Measurements from ENCODE around the gene SNCA. TPM values are rescaled to one million over a fixed set of nuclear protein-coding genes. Genes with fewer than 3 reads are reported as not detected.

The SNCA gene
- total RNA-seq, 1 donor from 2014 or later, result 5.6 TPM

DNA sequence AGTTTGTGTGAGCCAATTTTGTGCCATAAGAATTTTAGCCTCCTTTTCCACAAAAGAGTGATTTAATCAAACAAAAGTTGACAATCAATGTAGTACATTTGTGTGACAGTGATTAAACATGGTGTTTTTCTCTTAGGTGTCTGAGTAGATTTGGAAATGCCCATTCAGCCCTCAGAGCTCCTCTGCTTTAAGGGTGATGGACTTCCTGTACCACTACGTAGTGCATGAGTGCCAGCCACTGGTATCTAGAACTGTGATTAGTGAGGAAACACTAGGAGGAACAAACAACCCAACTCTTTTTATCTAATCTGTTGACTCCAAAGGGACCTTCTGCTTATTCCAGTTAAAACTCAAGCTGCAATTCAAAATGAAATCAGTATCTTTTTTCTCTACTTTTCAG is 151.7 kb downstream of the SNCA start:
- Histone ChIP-seq H3K27ac (no peak overlapping the region), H3K9me3 (ENCODE audit: low read depth) (no peaks in the 10 kb centered on the region), H2AFZ (replicated peaks) (no peak overlapping the region), H3K79me2 (ENCODE audit: low read depth) (peaks cover 44% of the 10 kb centered on the region), H3K4me3 (no peak overlapping the region), H4K20me1 (ENCODE audit: low read depth) (no peaks in the 10 kb centered on the region), H3K9ac (no peak overlapping the region), H3K36me3 (peaks cover 4% of the 10 kb centered on the region), H3K4me1 (peaks cover 5% of the 10 kb centered on the region), H3K27me3 (no peaks in the 10 kb centered on the region), H3F3A (ENCODE audit: low read depth) (peaks cover 6% of the 10 kb centered on the region), H3K4me2 (no peak overlapping the region)
- H3K4me1 Mint-ChIP-seq, result no peaks in the 10 kb centered on the region
- no peak overlapping the region for H3K27ac Mint-ChIP-seq
- H3K4me3 Mint-ChIP-seq, result no peak overlapping the region
- H3K36me3 Mint-ChIP-seq, result peaks cover 4% of the 10 kb centered on the region
- peaks cover 2% of the 10 kb centered on the region for H3K27me3 Mint-ChIP-seq (ENCODE audit: insufficient read depth, low read depth)
- H3K9me3 Mint-ChIP-seq, result peaks cover 4% of the 10 kb centered on the region
- TF ChIP-seq, protein P1, sequence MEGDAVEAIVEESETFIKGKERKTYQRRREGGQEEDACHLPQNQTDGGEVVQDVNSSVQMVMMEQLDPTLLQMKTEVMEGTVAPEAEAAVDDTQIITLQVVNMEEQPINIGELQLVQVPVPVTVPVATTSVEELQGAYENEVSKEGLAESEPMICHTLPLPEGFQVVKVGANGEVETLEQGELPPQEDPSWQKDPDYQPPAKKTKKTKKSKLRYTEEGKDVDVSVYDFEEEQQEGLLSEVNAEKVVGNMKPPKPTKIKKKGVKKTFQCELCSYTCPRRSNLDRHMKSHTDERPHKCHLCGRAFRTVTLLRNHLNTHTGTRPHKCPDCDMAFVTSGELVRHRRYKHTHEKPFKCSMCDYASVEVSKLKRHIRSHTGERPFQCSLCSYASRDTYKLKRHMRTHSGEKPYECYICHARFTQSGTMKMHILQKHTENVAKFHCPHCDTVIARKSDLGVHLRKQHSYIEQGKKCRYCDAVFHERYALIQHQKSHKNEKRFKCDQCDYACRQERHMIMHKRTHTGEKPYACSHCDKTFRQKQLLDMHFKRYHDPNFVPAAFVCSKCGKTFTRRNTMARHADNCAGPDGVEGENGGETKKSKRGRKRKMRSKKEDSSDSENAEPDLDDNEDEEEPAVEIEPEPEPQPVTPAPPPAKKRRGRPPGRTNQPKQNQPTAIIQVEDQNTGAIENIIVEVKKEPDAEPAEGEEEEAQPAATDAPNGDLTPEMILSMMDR (IDR thresholded peaks at IDR 0.05), result no peak
- no peak for TF ChIP-seq EZH2 (IDR thresholded peaks at IDR 0.05)
- no peak for TF ChIP-seq EZH2phosphoT487 (IDR thresholded peaks at IDR 0.05)
- no peak for DNase-seq (ENCODE audit: low spot score)

DNA sequence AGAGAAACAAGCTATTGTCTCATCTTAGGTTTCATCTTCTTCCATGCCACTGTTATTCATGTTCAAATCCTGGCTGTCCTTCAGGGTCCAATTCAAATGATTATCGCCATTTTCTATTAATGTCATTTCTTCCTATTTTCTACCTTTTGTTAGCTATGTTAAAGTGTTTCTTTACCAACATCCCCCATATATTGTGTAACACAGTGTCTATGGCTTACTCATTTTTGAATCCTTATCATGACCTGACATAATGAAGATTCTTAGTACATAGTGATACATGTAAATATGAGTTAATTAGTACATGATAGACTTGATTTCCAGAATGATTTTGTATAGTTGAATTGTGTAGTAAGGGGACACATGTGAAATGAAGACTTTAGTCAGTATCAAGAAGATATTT is 152.4 kb downstream of the SNCA start:
- Mint-ChIP-seq H3K4me1 (no peaks in the 10 kb centered on the region), H3K27me3 (ENCODE audit: insufficient read depth, low read depth) (peaks cover 2% of the 10 kb centered on the region), H3K4me3 (no peak overlapping the region), H3K9me3 (peaks cover under 1% of the 10 kb centered on the region), H3K36me3 (peaks cover under 1% of the 10 kb centered on the region), H3K27ac (no peak overlapping the region)
- H3F3A ChIP-seq (ENCODE audit: low read depth), result peaks cover 6% of the 10 kb centered on the region
- H3K36me3 ChIP-seq, result peaks cover 4% of the 10 kb centered on the region
- no peaks in the 10 kb centered on the region for H4K20me1 ChIP-seq (ENCODE audit: low read depth)
- no peak overlapping the region for H2AFZ ChIP-seq (replicated peaks)
- peak overlapping the region; percentile 59 for H3K4me3 ChIP-seq
- H3K4me2 ChIP-seq, result no peak overlapping the region
- H3K4me1 ChIP-seq, result peaks cover 5% of the 10 kb centered on the region
- no peaks in the 10 kb centered on the region for H3K9me3 ChIP-seq (ENCODE audit: low read depth)
- no peak for DNase-seq (ENCODE audit: low spot score)
- no peak overlapping the region for H3K27ac ChIP-seq
- H3K9ac ChIP-seq, result no peak overlapping the region
- peaks cover 44% of the 10 kb centered on the region for H3K79me2 ChIP-seq (ENCODE audit: low read depth)
- no peaks in the 10 kb centered on the region for H3K27me3 ChIP-seq
- TF ChIP-seq, protein P1 (IDR thresholded peaks at IDR 0.05), result no peak
- TF ChIP-seq EZH2phosphoT487 (IDR thresholded peaks at IDR 0.05) (no peak), EZH2 (IDR thresholded peaks at IDR 0.05) (no peak)

DNA sequence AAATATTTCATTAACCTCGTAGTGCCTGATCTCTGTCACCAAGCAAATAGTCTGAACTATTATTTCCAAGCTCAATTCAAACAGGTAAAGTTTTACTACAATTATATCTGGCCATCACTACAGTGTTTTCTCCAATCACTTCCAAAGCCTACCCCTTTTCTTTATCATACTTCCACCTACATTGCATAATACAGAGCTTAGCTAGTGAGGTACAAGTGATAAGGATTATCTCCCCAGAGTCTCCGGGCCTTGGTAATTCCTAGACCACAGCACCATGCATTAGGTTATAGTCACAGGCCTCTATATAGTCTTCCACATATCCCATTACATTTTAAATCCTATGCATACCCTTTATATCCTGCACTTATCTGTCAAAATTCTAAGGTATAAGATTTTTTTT is 154.2 kb downstream of the SNCA start:
- Histone ChIP-seq H3K4me1 (peaks cover 5% of the 10 kb centered on the region), H3K27ac (no peak overlapping the region), H3K9me3 (ENCODE audit: low read depth) (no peaks in the 10 kb centered on the region), H3K4me3 (peak overlapping the region; percentile 59), H3K79me2 (ENCODE audit: low read depth) (peaks cover 44% of the 10 kb centered on the region), H4K20me1 (ENCODE audit: low read depth) (no peaks in the 10 kb centered on the region), H3K36me3 (peaks cover 4% of the 10 kb centered on the region), H2AFZ (replicated peaks) (no peak overlapping the region), H3K4me2 (peak overlapping the region; percentile 77), H3K27me3 (no peaks in the 10 kb centered on the region), H3K9ac (no peak overlapping the region), H3F3A (ENCODE audit: low read depth) (no peaks in the 10 kb centered on the region)
- DNase-seq (ENCODE audit: low spot score), result peak; percentile 38
- H3K4me1 Mint-ChIP-seq, result no peaks in the 10 kb centered on the region
- no peak overlapping the region for H3K4me3 Mint-ChIP-seq
- TF ChIP-seq EZH2phosphoT487 (IDR thresholded peaks at IDR 0.05), result no peak
- TF ChIP-seq, protein P1 (IDR thresholded peaks at IDR 0.05), result no peak
- TF ChIP-seq EZH2 (IDR thresholded peaks at IDR 0.05), result no peak
- H3K27me3 Mint-ChIP-seq (ENCODE audit: insufficient read depth, low read depth), result no peaks in the 10 kb centered on the region
- no peaks in the 10 kb centered on the region for H3K9me3 Mint-ChIP-seq
- no peaks in the 10 kb centered on the region for H3K36me3 Mint-ChIP-seq
- no peak overlapping the region for H3K27ac Mint-ChIP-seq
